ENCODE data around the gene SP7.
"Not testable (repeated sequence)": the region's sequence is repeated elsewhere in the genome, so short reads cannot be mapped to it uniquely, and the experiment has no call there.

SP7 gene

GRCh38 chr12:53346491-53346890 lies 10.3 kb upstream of the SP7 start:
- DNase-seq: no peak

GRCh38 chr12:53345486-53346188 lies 9.5 kb upstream of the SP7 start:
- DNase-seq: peak; percentile 90

DNA sequence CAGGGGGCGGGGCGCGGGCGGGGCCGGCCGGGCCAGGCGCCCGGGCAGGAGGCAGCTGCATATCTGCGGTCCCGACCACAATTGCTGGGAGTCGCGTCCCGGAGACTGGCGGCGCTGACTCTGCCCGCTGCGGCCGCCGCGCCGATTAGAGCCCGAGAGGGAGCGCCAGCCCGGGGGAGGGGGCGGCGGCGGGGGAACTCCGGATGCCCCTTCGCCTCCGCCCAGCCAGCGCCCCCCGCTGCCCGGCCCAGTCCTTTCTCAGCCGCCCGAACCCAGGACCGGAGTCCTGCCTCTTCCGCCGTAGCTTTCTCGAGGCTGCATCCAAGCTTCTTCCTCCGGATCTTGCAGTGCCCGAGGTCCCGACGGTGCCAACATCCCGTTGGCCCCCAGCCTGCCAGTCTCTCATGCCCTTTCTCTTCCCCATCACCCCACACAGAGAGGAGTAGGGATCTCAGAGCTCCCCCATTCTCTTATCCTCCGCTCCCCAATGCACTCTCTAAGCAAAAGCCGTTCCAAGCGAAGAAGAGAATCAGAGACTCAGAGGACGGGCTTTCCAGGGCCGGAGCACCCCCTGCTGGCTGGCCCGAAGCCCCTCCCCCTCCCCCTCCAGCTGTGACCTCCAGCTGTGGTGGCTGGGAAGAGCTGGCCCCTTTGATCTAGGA lies 8.8 kb upstream of the SP7 start:
- DNase-seq: peak; percentile 79

DNA sequence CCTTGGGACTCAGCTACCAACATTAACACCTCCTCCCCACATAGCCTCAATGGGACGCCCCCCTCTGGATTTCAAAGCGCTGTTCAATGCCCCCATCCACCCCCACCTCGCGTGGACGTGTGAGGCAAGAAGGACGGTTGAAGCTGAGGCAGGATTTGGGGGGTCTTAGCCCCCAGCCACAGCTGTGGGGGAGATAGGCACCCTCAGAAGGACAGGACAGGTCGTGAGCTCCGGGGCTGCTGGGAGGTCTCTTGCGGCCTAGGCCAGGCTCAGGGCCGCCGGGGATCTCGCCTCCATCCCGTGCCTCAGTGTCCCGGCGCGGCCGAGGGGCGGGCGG lies 8.3 kb upstream of the SP7 start:
- no peak for DNase-seq

- DNase-seq: no peak
These were observed 7.8 kb upstream of the SP7 start for GRCh38 chr12:53343969-53344368.

DNA sequence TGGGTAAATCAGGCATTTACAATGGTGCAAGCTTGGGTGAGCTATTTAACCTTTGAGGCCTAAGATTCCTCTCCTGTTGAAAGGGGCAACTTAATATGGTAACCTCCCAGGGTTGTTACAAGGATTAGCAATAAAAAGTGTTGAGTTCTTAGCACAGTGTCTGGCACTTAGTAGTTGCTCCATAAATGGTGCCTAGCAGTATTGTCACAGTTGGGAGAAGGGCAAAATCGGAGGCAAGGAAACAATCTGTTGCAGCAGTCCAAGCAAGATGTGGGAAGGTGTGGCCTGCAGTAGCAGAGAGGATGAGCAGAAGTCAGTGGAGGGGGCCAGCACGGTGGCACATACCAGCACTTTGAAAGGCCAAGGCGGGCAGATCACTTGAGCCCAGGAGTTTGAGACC lies 7.3 kb upstream of the SP7 start:
- DNase-seq: no peak

DNA sequence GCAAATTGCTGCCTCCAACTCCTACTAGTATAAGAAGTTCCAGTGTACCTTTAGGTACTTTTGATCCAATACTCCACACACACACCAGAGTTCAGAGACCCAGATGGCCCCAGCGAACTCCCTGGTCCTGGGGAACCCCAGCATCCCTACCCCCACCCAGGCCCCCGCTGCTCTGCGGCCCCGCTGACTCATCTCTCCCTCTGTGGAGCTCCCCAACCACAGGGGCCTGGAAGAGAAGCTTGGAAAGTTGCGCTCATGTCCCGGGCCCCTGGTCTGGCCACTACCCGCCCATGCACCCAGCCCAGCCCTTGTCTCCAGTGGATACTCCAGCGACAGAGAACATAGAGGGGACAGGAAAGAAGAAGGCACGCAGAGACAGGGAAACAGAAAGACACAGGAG lies 4.2 kb upstream of the SP7 start:
- DNase-seq: no peak

DNA sequence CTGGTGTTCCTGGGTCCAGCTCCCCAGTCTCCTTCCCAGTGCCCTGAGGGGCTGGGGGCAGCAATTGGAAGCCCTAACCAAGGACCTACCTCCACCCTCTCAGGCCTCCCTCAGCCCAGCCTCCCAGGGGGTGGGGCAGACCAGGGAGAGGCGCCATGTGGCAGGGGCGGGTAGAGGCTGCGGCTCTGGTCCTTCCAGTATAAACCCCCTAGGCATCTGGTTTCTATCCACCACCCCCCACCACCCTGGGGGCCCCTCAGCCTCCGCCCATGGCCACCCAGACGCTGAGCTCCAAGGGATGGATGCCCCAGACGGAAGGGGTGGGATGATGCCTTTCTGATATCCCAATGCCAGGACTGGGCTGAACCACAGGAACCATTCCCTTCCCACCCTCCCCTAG lies 2.8 kb upstream of the SP7 start:
- DNase-seq: no peak

GRCh38 chr12:53338017-53338416 lies 1.9 kb upstream of the SP7 start:
- no peak for DNase-seq

DNA sequence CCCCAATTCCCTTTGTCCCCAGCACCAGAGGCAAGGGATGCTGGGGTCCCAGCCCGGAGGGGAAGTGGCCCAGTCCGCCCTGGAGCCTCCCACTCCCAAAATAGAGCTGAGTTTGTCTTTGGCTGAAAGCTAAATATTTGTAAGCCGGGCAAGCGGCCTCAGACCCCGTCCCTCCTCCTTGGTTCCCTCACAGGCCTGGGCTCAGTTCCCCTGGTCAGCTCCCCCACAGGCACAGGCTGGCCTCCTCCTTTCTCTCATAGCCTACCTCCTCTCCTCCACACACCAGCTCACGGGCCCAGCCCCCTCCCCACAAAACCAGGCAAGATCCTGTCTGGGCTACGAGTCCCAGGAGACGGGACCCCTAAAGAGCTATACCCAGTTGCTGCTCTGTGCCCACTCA lies 1.3 kb downstream of the SP7 start:
- no peak for DNase-seq

GRCh38 chr12:53333845-53334244 lies 2.3 kb downstream of the SP7 start:
- no peak for DNase-seq

GRCh38 chr12:53333289-53333688 lies 2.9 kb downstream of the SP7 start:
- no peak for DNase-seq

DNA sequence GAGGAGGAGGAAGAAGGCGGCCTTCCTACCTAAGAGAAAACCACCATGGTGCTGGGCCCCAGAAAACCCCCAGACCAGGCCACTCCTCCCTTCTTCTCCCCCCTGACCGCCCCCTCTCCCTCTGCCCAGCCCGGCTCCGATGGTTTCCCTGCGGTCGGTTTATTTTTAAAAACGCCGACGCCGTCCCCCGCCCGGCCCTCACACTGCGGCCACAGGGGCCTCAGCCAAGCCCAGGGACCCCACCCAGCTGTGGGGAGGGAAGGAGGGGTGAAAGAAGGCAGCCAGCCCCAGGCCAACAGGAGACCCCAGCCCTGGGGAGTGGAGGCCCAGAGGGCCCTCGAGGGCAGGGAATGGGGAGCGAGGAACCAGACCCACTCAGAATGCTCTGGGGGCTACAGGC lies 3.4 kb downstream of the SP7 start:
- no peak for DNase-seq

- DNase-seq: not testable (repeated sequence)
These were observed 3.8 kb downstream of the SP7 start for GRCh38 chr12:53332339-53332738.

DNA sequence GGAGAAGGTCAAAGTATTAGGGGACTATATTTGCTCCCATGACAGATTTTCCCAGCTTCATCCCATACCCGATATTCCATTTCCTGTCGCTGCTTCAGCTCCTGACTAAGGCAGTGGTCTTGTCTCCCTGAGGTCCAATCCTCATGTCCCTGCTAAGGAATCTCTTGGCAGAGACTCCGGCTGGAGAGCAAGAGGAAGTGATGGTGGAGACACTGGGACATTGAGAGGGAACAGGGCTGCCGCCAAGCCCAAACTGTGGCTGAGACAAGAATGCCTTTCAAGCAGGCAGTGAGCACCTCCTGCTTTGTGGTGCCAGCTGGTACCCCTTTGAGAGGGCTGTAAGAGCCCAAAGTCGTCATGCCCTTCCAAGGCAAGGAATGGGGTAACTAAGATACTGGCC lies 5.5 kb downstream of the SP7 start:
- no peak for DNase-seq

- DNase-seq: no peak
These were observed 8.1 kb downstream of the SP7 start for GRCh38 chr12:53328043-53328435.

- no peak for DNase-seq
These were observed 8.6 kb downstream of the SP7 start for GRCh38 chr12:53327435-53328042.

DNA sequence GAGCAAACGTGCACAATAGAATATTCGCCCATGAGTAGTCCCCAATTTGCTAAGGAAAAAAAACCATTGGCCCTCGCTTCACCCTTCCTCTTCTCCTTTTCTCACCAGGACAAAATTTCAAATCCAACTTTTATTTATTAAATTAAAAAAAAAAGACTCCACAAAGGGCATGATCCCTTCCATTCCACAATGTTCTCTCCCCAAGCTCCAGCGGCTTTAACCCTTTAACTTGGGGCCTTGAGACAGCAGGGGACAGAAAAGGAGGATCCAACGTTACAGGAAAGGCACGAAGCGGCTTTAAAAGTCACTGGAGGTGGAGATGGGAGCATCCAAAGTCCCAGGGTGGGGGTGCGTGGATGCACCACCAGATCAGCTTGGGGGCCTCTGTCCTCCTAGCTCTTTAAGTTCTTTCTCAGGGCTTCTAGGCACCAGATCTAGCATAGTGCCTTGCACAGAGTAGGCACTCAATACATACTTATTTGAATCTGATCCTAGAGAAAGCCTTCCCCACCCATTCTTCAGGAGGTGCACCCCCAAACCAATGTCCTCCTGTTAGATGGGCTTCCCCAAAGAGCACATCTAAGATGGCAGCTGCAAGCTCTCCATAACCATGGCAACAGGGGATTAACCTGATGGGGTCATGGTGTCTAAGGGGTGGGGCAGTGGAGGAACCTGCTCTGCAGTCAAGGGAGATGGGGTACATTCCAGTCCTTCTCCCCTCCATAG lies 9.5 kb downstream of the SP7 start:
- no peak for DNase-seq

DNA sequence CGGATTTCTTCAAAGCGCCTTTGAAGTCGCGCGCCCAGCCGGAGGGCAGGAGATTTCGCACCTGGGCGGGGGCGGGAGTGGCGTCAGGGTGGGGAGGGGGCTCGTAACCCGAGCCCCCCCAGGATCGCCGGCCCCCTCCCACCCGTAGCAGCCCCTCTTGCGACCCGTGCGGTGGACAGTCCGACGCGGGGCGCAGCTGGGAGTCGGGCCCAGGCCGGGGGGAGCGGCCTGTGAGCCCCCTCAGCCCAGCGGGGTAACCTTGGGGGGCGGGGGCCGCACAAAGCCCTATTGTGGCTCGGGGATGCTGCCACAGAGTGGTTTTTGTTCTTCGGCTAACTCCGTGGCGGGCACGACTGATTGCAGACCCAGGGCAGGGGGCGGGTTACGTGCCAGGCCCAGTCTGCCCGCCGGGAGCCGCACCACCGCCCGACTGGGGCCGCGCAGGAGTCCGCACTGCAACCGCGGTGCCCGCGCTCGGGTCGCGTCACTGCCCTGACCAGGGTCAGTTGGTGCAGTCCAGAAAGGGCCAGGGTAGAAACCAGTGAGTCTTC lies 10.6 kb downstream of the SP7 start:
- DNase-seq: no peak

DNA sequence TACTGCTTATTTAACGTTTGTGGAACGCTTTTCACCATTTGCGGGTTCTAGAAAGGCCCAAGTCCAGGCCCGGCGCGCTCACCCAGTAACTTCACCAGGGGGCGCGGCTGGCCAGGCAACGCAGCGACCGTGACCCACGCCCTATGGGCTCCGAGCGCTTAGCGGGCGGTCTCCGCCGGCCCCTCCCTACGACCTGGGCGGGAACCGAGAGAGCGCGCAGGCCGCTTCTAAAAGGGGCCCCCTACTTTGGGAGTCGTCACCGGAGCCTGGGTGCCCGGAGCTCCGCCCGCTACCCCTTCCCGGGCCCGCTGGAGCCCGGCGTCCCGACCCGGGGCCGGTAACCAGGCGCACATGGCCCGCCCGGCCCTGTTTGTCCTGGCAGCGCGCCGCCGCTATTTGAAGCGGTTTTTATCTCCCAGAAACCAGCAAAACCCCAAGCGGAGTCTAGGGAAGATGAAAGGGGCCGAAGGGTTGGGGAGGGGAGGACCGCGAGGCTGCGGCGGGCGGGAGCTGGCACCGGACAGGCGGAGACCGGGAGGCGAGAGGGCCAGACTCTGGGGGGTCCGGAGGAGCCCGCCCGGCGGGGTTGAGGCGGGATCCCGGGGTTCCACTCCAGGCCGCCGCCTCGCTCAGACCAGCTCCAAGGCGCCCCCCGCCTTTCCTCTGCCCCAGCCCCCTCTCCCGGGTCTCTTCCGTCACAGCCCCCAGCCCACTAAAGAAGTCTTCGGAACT lies 11.2 kb downstream of the SP7 start:
- DNase-seq: peak; percentile 92

- DNase-seq: no peak
These were observed 11.9 kb downstream of the SP7 start for GRCh38 chr12:53324113-53324778.
